ENCODE measurements around the gene DMXL2. TPM values are rescaled to one million over a fixed set of nuclear protein-coding genes. Genes with fewer than 3 reads are reported as not detected.

Gene DMXL2
- total RNA-seq, 1 donor from 2014 or later, result 8.0 TPM

Other genes with a start within 250 kb of the DMXL2 start
- gene SCG3, start 58.7 kb upstream of the DMXL2 start, total RNA-seq, result not detected
- 6.9 TPM for gene LYSMD2, start 114.9 kb upstream of the DMXL2 start, total RNA-seq
- gene TMOD2, start 128.8 kb upstream of the DMXL2 start, total RNA-seq, result 8.3 TPM
- gene TMOD3, start 206.9 kb upstream of the DMXL2 start, total RNA-seq, result 17.4 TPM

All from cardiac septum (tissue), 1 donor.